ENCODE measurements around the gene FDXACB1. TPM values are rescaled to one million over a fixed set of nuclear protein-coding genes. Genes with fewer than 3 reads are reported as not detected.
A peak's percentile ranks its signal among the peaks of the same experiment; 100 is the strongest.

FDXACB1 gene, protein sequence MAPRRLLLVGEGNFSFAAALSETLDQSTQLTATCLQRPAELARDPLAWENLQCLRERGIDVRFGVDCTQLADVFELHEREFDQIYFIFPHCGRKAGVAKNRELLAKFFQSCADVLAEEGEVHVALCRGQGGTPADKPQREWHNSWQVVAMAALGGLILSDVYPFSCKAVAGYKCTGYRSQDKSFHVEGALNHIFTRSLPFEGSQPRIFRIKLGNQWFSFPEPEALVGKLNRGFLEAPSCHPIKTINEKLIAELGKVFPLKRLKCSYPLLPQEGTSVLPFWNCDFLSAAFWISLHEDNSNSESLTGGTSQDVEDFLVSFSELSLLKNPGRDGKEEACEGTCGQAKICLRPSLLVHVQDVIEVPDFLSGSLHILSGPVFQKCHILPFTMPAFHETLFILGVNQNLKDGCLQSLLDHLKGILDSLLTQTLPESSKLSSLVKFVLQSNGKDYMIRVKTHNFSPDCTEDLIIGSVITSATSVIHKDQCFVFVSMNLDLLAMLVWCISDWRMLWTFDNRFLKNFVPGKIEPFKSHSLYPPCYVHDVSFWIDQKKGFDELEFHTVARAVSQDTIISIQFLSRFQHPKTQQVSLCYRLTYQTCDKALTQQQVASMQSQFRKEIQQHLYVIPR
- total RNA-seq, result 1 to 10 TPM; 2.6 to 4.8 (median 3.5) TPM

DNA sequence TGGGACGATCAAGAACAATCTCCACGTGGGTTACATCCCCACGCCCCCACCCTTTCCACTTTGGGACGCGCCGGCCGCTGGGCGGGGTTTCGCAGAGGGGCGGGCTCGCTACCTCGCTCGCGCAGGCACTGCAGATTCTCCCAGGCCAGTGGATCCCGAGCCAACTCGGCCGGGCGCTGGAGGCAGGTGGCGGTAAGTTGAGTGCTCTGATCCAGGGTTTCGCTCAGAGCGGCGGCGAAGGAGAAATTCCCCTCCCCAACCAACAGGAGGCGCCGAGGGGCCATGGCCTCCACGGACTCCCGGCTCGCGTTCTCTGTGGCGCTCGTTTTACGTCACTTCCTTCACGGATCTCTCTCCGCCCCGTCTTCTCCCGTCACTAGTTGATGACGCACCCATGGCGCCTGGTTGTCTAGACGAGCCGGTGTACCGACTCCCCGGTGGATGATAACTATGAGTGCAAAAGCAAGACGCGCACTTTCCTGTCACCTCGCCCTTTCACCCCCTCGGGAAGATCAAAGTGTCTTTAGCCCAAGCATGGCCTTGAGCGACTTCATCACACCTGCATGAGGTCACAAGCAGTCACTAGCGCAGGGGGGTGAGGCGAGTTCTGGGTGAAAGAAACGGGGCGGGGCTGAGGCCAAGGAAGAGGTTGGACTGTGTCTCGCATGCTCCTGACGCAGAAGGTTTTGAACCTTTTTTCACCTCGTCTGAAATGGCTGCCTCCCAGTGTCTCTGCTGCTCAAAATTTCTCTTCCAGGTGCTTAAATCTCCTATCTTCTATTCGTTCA is at the start of gene FDXACB1, which contains the start of gene CFAP68:
Gene FDXACB1 (minus strand): TSS at position 317 of the 788 bp plus-strand sequence. CDS start 33 bp downstream, at position 284.
Gene CFAP68 (plus strand): TSS at position 693 of the 788 bp plus-strand sequence. CDS start 20 bp downstream, at position 713.
- peak within 1 kb of the TSS; percentile 94 to 97 for H3K27ac ChIP-seq
- peak; percentile 86 to 91 (median 89) for ATAC-seq (replicated peaks in 6 of 8)
- in situ Hi-C loops (cut with MboI; ENCODE audit: low pct_unique_long_range_greater_than_20kb in 2 of 9, low sequenced_read_pairs in 9 of 9, unreplicated experiment in 9 of 9), result loop anchor here in 2 of 9 experiments (10.0 to 25.0 kb wide), 2 partner anchors 96 to 108 kb away; no protein-coding TSS in a partner anchor
- H3K4me1 ChIP-seq (replicated peaks in 1 of 2), result peaks cover 10 to 11% of the 10 kb centered on the region in 2 donors
- WGBS, 10 experiments, result 0 to 4% (median 0%) methylated on average over 1 to 17 of the region's 55 CpGs; no CpG with 5 or more reads in 3 of the 10 experiments
- H3K4me3 ChIP-seq, result peak within 1 kb of the TSS; percentile 53 to 63 (median 58)

DNA sequence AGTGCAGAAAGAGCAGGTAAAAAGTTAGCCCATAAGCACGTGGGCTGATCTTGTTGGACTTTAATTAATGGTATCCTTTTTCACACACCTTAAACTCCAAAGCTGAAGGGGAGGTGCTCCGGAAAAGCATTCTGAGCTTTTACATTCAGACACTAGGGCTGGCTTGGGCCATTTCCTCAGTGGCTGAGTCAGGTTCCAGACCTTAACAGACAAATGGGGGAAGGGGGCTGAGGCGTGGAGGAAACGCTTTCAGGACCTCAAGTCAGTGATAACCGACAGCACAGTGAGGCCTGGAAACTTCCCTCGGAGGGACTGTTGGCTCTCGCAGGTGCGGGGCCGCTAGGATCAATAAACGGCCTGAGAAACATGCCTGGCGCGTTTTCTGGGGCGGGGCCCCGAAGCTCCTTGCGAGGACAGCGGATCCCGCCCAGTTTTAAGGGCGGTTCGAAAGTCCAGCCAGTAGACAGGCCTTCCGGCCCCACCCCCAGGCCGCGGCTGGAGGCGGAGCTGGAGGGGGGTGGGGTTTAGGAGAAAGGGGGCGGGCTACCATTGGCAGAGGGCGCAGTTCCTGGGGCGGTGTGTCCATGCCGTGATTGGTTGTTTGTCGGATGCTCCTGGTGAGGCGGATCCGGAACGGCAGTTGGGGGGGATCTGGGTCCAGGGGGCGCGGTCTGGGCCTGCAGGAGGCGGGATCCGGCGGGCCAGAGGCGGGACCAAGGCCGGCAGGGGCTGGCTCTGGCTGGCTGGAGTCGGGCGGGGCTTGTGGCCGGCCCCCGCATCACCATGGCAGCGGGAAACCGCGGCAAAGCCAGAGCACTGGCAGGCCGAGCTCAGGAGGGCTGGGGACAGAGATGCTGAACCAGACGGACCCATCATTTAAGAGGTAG is 47.8 kb upstream of the FDXACB1 start:
- peak; percentile 87 to 95 (median 93) for ATAC-seq (replicated peaks in 6 of 8)
- WGBS, 10 experiments, result 0 to 80% (median 2%) methylated on average over 1 to 11 of the region's 47 CpGs; no CpG with 5 or more reads in 3 of the 10 experiments
- in situ Hi-C loops (cut with MboI; ENCODE audit: low pct_unique_long_range_greater_than_20kb in 2 of 9, low sequenced_read_pairs in 9 of 9, unreplicated experiment in 9 of 9), result no loop called here
- Histone ChIP-seq H3K4me1 (replicated peaks in 1 of 2) (peaks cover 12 to 16% of the 10 kb centered on the region in 2 donors), H3K27ac (peak overlapping the region; percentile 10 to 19), H3K4me3 (peak overlapping the region; percentile 38 to 47 (median 41))

DNA sequence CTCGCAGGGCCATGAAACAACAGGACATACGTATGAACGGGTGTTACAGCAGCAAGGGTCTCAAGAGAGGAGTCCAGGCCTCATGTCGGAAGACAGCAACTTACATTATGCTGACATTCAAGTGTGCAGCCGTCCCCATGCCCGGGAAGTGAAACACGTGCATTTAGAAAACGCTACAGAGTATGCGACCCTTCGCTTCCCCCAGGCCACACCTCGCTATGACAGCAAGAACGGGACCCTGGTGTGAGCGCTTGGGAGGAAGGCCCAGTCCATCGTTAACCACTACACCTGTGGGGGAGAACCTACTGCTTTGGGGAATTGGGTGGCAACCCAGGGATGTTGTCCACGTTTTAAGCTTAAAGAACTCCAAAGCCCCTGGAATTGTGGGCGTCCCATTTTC is 47.0 kb upstream of the FDXACB1 start:
- WGBS, 10 experiments, result 70 to 100% (median 98%) methylated on average over 1 to 12 of the region's 16 CpGs; no CpG with 5 or more reads in 2 of the 10 experiments
- in situ Hi-C loops (cut with MboI; ENCODE audit: low pct_unique_long_range_greater_than_20kb in 2 of 9, low sequenced_read_pairs in 9 of 9, unreplicated experiment in 9 of 9), result no loop called here
- H3K4me1 ChIP-seq (replicated peaks in 1 of 2), result peaks cover 12 to 16% of the 10 kb centered on the region in 2 donors
- no peak overlapping the region for H3K4me3 ChIP-seq
- no peak overlapping the region for H3K27ac ChIP-seq
- ATAC-seq (replicated peaks in 6 of 8), result no peak

DNA sequence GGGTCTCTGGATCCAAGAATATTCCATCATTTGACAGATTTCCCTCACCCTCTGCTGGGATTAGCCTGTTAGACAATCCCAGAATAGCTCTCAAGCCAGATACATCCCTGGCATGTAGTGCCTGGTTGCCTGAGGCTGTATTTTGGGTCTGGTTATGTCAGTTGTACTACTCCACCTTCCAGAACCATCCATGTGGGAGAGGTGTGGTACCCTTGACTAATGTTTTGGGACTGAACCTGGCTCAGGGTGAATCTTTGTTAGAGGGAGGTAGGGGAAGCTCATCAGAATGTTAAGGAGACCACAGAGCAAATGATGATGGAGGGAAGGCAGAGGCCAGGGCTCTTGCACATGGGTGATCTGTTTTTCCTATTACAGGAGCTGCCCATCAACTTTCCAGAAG is 45.0 kb upstream of the FDXACB1 start:
- in situ Hi-C loops (cut with MboI; ENCODE audit: low pct_unique_long_range_greater_than_20kb in 2 of 9, low sequenced_read_pairs in 9 of 9, unreplicated experiment in 9 of 9), result no loop called here
- H3K27ac ChIP-seq, result no peak overlapping the region
- H3K4me1 ChIP-seq (replicated peaks in 1 of 2), result peaks cover 12 to 15% of the 10 kb centered on the region in 2 donors
- peak in 1 of 8 experiments; percentile 1 for ATAC-seq (replicated peaks in 6 of 8)
- H3K4me3 ChIP-seq, result no peak overlapping the region

DNA sequence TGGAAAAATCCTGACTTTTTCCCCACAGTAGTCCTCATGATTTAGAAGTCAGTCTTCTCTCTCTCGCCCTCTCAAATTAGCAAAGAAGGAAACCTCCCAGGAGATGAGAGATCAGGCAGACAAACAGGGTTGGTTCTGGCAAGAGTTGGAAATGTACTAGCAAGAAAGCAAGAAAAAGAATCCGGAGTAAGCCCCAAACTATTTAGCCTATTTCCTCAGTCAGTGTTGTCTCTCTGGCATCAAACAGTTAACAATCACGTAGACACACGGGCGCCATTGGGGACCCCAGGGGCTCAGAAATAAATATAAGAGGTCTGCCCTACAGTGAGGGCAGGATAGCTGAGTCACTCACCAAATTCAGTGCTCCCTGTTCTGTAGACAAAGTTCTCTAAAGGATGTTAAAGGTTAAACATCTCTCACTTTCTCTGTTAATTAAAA is 44.4 kb upstream of the FDXACB1 start:
- Histone ChIP-seq H3K4me3 (no peak overlapping the region), H3K27ac (no peak overlapping the region), H3K4me1 (replicated peaks in 1 of 2) (peaks cover 12 to 19% of the 10 kb centered on the region in 2 donors)
- WGBS, 10 experiments, result 0 to 90% (median 40%) methylated on average over 1 to 4 of the region's 5 CpGs; no CpG with 5 or more reads in 2 of the 10 experiments
- no peak for ATAC-seq (replicated peaks in 6 of 8)
- in situ Hi-C loops (cut with MboI; ENCODE audit: low pct_unique_long_range_greater_than_20kb in 2 of 9, low sequenced_read_pairs in 9 of 9, unreplicated experiment in 9 of 9), result no loop called here

DNA sequence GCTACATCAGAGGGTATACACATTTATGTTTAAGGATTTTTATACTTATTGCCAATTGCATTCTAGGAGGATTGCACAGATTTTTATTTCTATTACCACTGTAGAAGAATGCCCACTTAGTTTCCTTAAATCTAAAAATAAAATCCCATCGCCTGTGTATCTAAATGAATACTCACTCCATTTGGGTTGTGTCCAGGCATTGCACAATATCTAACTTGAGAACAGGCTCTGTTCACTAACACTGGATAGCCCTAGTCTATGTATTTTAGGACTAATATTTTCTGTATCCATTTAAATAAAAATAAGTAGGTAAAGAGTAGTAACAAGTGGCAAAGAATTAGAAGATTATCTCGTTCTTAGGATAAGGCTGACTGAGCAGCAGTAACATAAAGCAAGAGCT is 43.8 kb upstream of the FDXACB1 start:
- WGBS, 10 experiments, result 0 to 80% (median 50%) methylated on average over 1 to 2 of the region's 2 CpGs; no CpG with 5 or more reads in 3 of the 10 experiments
- peak in 2 of 8 experiments; percentile 2 to 4 for ATAC-seq (replicated peaks in 6 of 8)
- in situ Hi-C loops (cut with MboI; ENCODE audit: low pct_unique_long_range_greater_than_20kb in 2 of 9, low sequenced_read_pairs in 9 of 9, unreplicated experiment in 9 of 9), result no loop called here
- no peak overlapping the region for H3K4me3 ChIP-seq
- H3K27ac ChIP-seq, result no peak overlapping the region
- H3K4me1 ChIP-seq (replicated peaks in 1 of 2), result peaks cover 7 to 15% of the 10 kb centered on the region in 2 donors

DNA sequence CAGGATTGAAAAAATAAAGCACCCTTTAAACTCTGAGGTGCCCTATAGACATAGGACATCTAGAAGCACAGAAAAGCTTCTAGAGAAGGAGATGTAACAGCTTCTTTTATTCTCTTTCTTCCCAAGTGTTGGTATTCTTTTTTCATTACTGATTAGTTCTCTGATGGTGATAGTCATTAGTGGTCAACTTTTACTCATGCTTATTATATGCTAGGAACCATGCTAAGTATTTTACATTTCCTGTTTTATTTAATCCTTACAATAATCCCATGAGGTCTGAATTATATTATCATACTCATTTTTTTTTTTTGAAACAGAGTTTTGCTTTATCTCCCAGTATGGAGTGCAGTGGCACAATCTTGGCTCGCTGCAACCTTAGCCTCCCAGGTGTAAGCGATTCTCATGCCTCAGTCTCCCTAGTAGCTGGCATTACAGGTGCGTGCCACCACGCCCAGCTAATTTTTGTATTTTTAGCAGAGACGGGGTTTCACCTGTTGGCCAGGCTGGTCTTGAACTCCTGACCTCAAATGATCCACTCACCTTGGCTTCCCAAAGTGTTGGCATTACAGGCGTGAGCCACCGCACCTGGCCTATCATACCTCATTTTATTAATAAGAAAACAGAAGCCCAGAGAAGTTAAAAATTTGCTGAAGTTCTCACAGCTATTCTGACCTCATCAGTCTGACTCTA is 42.7 kb upstream of the FDXACB1 start:
- no peak for ATAC-seq (replicated peaks in 6 of 8)
- no peak overlapping the region for H3K4me3 ChIP-seq
- 83 to 100% (median 97%) methylated on average over 1 to 7 of the region's 7 CpGs for WGBS, 10 experiments
- H3K27ac ChIP-seq, result no peak overlapping the region
- in situ Hi-C loops (cut with MboI; ENCODE audit: low pct_unique_long_range_greater_than_20kb in 2 of 9, low sequenced_read_pairs in 9 of 9, unreplicated experiment in 9 of 9), result no loop called here
- peaks cover 6 to 12% of the 10 kb centered on the region in 2 donors for H3K4me1 ChIP-seq (replicated peaks in 1 of 2)

DNA sequence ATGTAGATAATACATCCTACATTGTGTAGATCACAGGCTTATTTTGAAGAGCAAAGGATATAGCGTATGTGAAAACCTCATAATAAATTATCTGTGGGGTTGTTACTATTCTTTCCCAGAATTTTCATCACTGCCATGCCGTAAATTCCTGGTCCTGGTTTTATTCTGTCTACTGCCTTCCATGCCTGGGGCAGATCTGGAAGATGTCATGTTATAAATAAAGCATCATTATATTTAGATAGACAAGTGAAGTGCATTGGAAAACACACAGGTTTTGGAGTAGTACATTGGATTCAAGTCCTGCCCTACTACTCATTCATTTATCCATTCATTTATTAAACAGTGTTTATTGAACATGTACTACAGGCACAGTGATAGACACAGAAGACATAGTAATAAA is 41.9 kb upstream of the FDXACB1 start:
- 60 to 100% (median 84%) methylated on average over 1 to 2 of the region's 2 CpGs; no CpG with 5 or more reads in 1 of the 10 experiments for WGBS, 10 experiments
- Histone ChIP-seq H3K27ac (no peak overlapping the region), H3K4me1 (replicated peaks in 1 of 2) (peaks cover 0 to 6% of the 10 kb centered on the region in 2 donors), H3K4me3 (no peak overlapping the region)
- ATAC-seq (replicated peaks in 6 of 8), result no peak
- in situ Hi-C loops (cut with MboI; ENCODE audit: low pct_unique_long_range_greater_than_20kb in 2 of 9, low sequenced_read_pairs in 9 of 9, unreplicated experiment in 9 of 9), result no loop called here

DNA sequence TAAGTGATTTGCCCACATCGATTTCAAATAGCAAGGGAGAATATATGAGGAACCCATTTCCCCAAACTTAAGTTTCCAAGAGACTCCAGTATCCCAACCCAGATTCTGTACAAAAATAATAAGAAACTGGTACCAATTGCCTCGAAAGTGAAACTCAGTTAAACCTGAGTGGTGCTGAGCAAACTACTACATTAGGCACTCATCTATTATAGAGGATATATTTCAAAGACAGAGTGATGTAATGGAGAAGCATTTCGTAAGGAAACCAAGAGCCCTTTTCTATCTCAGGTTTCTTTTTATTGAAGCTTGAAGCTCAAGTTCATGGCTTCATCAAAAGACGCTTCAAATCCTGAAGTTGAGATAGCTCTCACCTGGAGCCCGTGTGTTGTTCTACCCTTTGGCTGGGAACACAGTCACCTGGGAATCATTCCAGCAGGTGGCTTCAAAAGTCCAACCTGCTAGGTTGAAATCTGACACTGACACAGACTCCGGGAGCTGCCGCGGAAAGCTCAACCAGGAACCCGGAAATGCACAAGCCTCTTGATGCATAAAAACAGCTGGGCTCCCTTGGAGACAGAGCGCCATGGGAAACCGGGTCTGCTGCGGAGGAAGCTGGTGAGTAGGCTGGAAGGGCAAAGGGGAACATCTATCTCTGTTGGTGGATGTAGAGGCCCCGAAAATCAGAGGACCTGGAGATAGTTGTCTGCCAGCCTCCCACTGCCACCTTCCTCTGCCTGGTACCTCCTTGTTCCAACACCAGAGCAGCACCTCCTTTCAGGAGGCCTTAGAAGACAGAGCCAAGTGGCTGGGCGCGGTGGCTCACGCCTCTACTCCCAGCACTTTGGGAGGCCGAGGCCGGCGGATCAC is 39.7 kb upstream of the FDXACB1 start, which contains the start of gene C11orf52:
Gene C11orf52 (plus strand): TSS at position 524 of the 867 bp plus-strand sequence. CDS start 60 bp downstream, at position 584.
- no peak within 1 kb of the TSS for H3K4me3 ChIP-seq
- no peak within 1 kb of the TSS for H3K27ac ChIP-seq
- H3K4me1 ChIP-seq (replicated peaks in 1 of 2), result peaks cover 0 to 5% of the 10 kb centered on the region in 2 donors
- ATAC-seq (replicated peaks in 6 of 8), result peak in 6 of 8 experiments; percentile 26 to 81 (median 64)
- in situ Hi-C loops (cut with MboI; ENCODE audit: low pct_unique_long_range_greater_than_20kb in 2 of 9, low sequenced_read_pairs in 9 of 9, unreplicated experiment in 9 of 9), result no loop called here
- WGBS, 10 experiments, result 25 to 100% (median 73%) methylated on average over 1 to 12 of the region's 19 CpGs

DNA sequence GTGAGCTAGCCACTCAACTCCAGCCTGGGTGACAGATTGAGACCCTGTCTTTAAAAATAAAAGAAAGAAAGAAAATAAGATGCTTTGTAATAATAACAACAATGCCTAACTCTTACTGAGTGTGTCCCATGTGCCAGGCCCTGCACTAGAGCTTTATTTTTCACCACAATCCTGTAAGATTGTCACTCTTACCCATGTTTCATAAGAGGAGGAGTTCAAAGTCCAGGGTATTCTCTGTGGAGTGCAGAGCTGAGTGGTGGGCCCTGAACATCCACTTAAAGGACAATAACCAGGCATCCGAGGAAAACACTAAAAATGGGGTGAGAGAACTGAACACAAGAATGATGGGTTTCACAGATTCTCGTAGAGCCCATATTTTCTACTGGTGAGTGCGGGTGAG is 38.8 kb upstream of the FDXACB1 start:
- Histone ChIP-seq H3K4me1 (replicated peaks in 1 of 2) (peaks cover 0 to 5% of the 10 kb centered on the region in 2 donors), H3K27ac (no peak overlapping the region), H3K4me3 (no peak overlapping the region)
- no peak for ATAC-seq (replicated peaks in 6 of 8)
- in situ Hi-C loops (cut with MboI; ENCODE audit: low pct_unique_long_range_greater_than_20kb in 2 of 9, low sequenced_read_pairs in 9 of 9, unreplicated experiment in 9 of 9), result no loop called here
- 87 to 100% (median 100%) methylated on average over 1 to 3 of the region's 3 CpGs; no CpG with 5 or more reads in 3 of the 10 experiments for WGBS, 10 experiments

DNA sequence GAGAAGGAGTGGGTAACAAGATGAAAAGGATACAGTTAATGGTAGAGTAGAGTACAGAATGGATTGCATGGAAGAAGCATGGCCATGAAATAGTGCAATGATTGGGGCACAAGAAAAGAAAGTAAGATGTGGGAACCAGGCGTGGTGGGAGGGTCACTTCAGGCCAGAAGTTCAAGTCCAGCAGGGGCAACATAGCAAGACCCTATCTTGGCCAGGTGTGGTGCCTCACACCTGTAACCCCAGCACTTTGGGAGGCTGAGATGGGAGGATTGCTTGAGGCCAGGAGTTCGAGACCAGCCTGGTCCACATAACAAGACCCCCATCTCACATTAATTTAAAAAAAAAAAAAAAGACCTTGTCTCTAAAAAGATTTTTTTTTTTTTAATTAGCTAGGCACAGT is 38.3 kb upstream of the FDXACB1 start:
- Histone ChIP-seq H3K27ac (no peak overlapping the region), H3K4me3 (no peak overlapping the region), H3K4me1 (replicated peaks in 1 of 2) (peaks cover under 1 to 7% of the 10 kb centered on the region in 2 donors)
- in situ Hi-C loops (cut with MboI; ENCODE audit: low pct_unique_long_range_greater_than_20kb in 2 of 9, low sequenced_read_pairs in 9 of 9, unreplicated experiment in 9 of 9), result no loop called here
- whole genome bisulfite sequencing, 10 experiments, result 0 to 100% (median 93%) methylated on average over 1 to 2 of the region's 2 CpGs; no CpG with 5 or more reads in 1 of the 10 experiments
- ATAC-seq (replicated peaks in 6 of 8), result no peak
